ENCODE measurements around the gene BPIFA1.

BPIFA1 gene

GRCh38 chr20:33251496-33251895 is 15.7 kb downstream of the BPIFA1 start:
- no peak overlapping the region for H3K9ac ChIP-seq (ENCODE audit: insufficient read length, low read depth)
- TF ChIP-seq ZNF274 (IDR thresholded peaks at IDR 0.05; ENCODE audit: low read depth, low read length) (no peak), SUZ12 (IDR thresholded peaks at IDR 0.05; ENCODE audit: extremely low read depth, insufficient read depth, insufficient read length) (no peak), YY1 (IDR thresholded peaks at IDR 0.05; ENCODE audit: insufficient read depth, insufficient read length) (no peak)
- no peaks in the 10 kb centered on the region for H3K4me1 ChIP-seq (ENCODE audit: insufficient read depth, insufficient read length)

GRCh38 chr20:33252460-33252859 is 16.7 kb downstream of the BPIFA1 start:
- Histone ChIP-seq H3K27me3 (ENCODE audit: insufficient read depth, insufficient read length) (no peaks in the 10 kb centered on the region), H3K4me3 (ENCODE audit: insufficient read length, low read depth) (no peak overlapping the region), H3K4me1 (ENCODE audit: insufficient read depth, insufficient read length) (no peaks in the 10 kb centered on the region), H3K9me3 (ENCODE audit: insufficient read depth, low read length) (no peaks in the 10 kb centered on the region), H3K36me3 (ENCODE audit: insufficient read depth, insufficient read length, low read length) (no peaks in the 10 kb centered on the region), H3K9ac (ENCODE audit: insufficient read length, low read depth) (no peak overlapping the region)
- DNase-seq (ENCODE audit: low read depth, low spot score), result no peak
- TF ChIP-seq ZNF274 (IDR thresholded peaks at IDR 0.05; ENCODE audit: low read depth, low read length) (no peak), SUZ12 (IDR thresholded peaks at IDR 0.05; ENCODE audit: extremely low read depth, insufficient read depth, insufficient read length) (no peak)

More at GRCh38 chr20:33251496-33251895, 15.7 kb downstream of the BPIFA1 start:
- H3K27me3 ChIP-seq (ENCODE audit: insufficient read depth, insufficient read length), result no peaks in the 10 kb centered on the region
- H3K9me3 ChIP-seq (ENCODE audit: insufficient read depth, low read length), result no peaks in the 10 kb centered on the region
- no peaks in the 10 kb centered on the region for H3K36me3 ChIP-seq (ENCODE audit: insufficient read depth, insufficient read length, low read length)
- no peak overlapping the region for H3K4me3 ChIP-seq (ENCODE audit: insufficient read length, low read depth)
- no peak for DNase-seq (ENCODE audit: low read depth, low spot score)

- no peaks in the 10 kb centered on the region for H3K9me3 ChIP-seq (ENCODE audit: insufficient read depth, low read length)
- no peaks in the 10 kb centered on the region for H3K4me1 ChIP-seq (ENCODE audit: insufficient read depth, insufficient read length)
- H3K4me3 ChIP-seq (ENCODE audit: insufficient read length, low read depth), result no peak overlapping the region
- no peak overlapping the region for H3K9ac ChIP-seq (ENCODE audit: insufficient read length, low read depth)
- H3K36me3 ChIP-seq (ENCODE audit: insufficient read depth, insufficient read length, low read length), result no peaks in the 10 kb centered on the region
- DNase-seq (ENCODE audit: low read depth, low spot score), result no peak
- no peak for TF ChIP-seq SUZ12 (IDR thresholded peaks at IDR 0.05; ENCODE audit: extremely low read depth, insufficient read depth, insufficient read length)
- no peak for TF ChIP-seq ZNF274 (IDR thresholded peaks at IDR 0.05; ENCODE audit: low read depth, low read length)
- TF ChIP-seq YY1 (IDR thresholded peaks at IDR 0.05; ENCODE audit: insufficient read depth, insufficient read length), result no peak
- no peaks in the 10 kb centered on the region for H3K27me3 ChIP-seq (ENCODE audit: insufficient read depth, insufficient read length)
Observed at GRCh38 chr20:33255005-33255404, 19.2 kb downstream of the BPIFA1 start.

GRCh38 chr20:33257237-33257636 is 21.4 kb downstream of the BPIFA1 start:
- H3K36me3 ChIP-seq (ENCODE audit: insufficient read depth, insufficient read length, low read length), result no peaks in the 10 kb centered on the region
- no peaks in the 10 kb centered on the region for H3K27me3 ChIP-seq (ENCODE audit: insufficient read depth, insufficient read length)
- no peak overlapping the region for H3K9ac ChIP-seq (ENCODE audit: insufficient read length, low read depth)
- no peak for DNase-seq (ENCODE audit: low read depth, low spot score)
- no peaks in the 10 kb centered on the region for H3K4me1 ChIP-seq (ENCODE audit: insufficient read depth, insufficient read length)
- H3K9me3 ChIP-seq (ENCODE audit: insufficient read depth, low read length), result no peaks in the 10 kb centered on the region
- no peak overlapping the region for H3K4me3 ChIP-seq (ENCODE audit: insufficient read length, low read depth)
- TF ChIP-seq SUZ12 (IDR thresholded peaks at IDR 0.05; ENCODE audit: extremely low read depth, insufficient read depth, insufficient read length) (no peak), ZNF274 (IDR thresholded peaks at IDR 0.05; ENCODE audit: low read depth, low read length) (no peak), YY1 (IDR thresholded peaks at IDR 0.05; ENCODE audit: insufficient read depth, insufficient read length) (no peak)

GRCh38 chr20:33259371-33259770 is 23.6 kb downstream of the BPIFA1 start:
- Histone ChIP-seq H3K36me3 (ENCODE audit: insufficient read depth, insufficient read length, low read length) (no peaks in the 10 kb centered on the region), H3K4me3 (ENCODE audit: insufficient read length, low read depth) (no peak overlapping the region), H3K9ac (ENCODE audit: insufficient read length, low read depth) (no peak overlapping the region), H3K9me3 (ENCODE audit: insufficient read depth, low read length) (no peaks in the 10 kb centered on the region), H3K27me3 (ENCODE audit: insufficient read depth, insufficient read length) (no peaks in the 10 kb centered on the region), H3K4me1 (ENCODE audit: insufficient read depth, insufficient read length) (no peaks in the 10 kb centered on the region)
- DNase-seq (ENCODE audit: low read depth, low spot score), result no peak
- TF ChIP-seq SUZ12 (IDR thresholded peaks at IDR 0.05; ENCODE audit: extremely low read depth, insufficient read depth, insufficient read length) (no peak), ZNF274 (IDR thresholded peaks at IDR 0.05; ENCODE audit: low read depth, low read length) (no peak), YY1 (IDR thresholded peaks at IDR 0.05; ENCODE audit: insufficient read depth, insufficient read length) (no peak)

- H3K27me3 ChIP-seq (ENCODE audit: insufficient read depth, insufficient read length), result no peaks in the 10 kb centered on the region
- H3K9me3 ChIP-seq (ENCODE audit: insufficient read depth, low read length), result no peaks in the 10 kb centered on the region
- DNase-seq (ENCODE audit: low read depth, low spot score), result no peak
- H3K9ac ChIP-seq (ENCODE audit: insufficient read length, low read depth), result no peak overlapping the region
- H3K4me1 ChIP-seq (ENCODE audit: insufficient read depth, insufficient read length), result no peaks in the 10 kb centered on the region
- no peaks in the 10 kb centered on the region for H3K36me3 ChIP-seq (ENCODE audit: insufficient read depth, insufficient read length, low read length)
- H3K4me3 ChIP-seq (ENCODE audit: insufficient read length, low read depth), result no peak overlapping the region
- TF ChIP-seq SUZ12 (IDR thresholded peaks at IDR 0.05; ENCODE audit: extremely low read depth, insufficient read depth, insufficient read length) (no peak), ZNF274 (IDR thresholded peaks at IDR 0.05; ENCODE audit: low read depth, low read length) (no peak), YY1 (IDR thresholded peaks at IDR 0.05; ENCODE audit: insufficient read depth, insufficient read length) (no peak)
Observed at GRCh38 chr20:33261465-33261864, 25.7 kb downstream of the BPIFA1 start.

- no peaks in the 10 kb centered on the region for H3K27me3 ChIP-seq (ENCODE audit: insufficient read depth, insufficient read length)
- H3K36me3 ChIP-seq (ENCODE audit: insufficient read depth, insufficient read length, low read length), result no peaks in the 10 kb centered on the region
- TF ChIP-seq SUZ12 (IDR thresholded peaks at IDR 0.05; ENCODE audit: extremely low read depth, insufficient read depth, insufficient read length) (no peak), ZNF274 (IDR thresholded peaks at IDR 0.05; ENCODE audit: low read depth, low read length) (no peak), YY1 (IDR thresholded peaks at IDR 0.05; ENCODE audit: insufficient read depth, insufficient read length) (no peak)
- H3K9me3 ChIP-seq (ENCODE audit: insufficient read depth, low read length), result no peaks in the 10 kb centered on the region
- no peak overlapping the region for H3K4me3 ChIP-seq (ENCODE audit: insufficient read length, low read depth)
- peak; percentile 40 for DNase-seq (ENCODE audit: low read depth, low spot score)
- no peak overlapping the region for H3K9ac ChIP-seq (ENCODE audit: insufficient read length, low read depth)
- H3K4me1 ChIP-seq (ENCODE audit: insufficient read depth, insufficient read length), result no peaks in the 10 kb centered on the region
Observed at GRCh38 chr20:33262658-33263065, 26.9 kb downstream of the BPIFA1 start.

GRCh38 chr20:33263784-33264183 is 28.0 kb downstream of the BPIFA1 start:
- no peaks in the 10 kb centered on the region for H3K27me3 ChIP-seq (ENCODE audit: insufficient read depth, insufficient read length)
- TF ChIP-seq ZNF274 (IDR thresholded peaks at IDR 0.05; ENCODE audit: low read depth, low read length) (no peak), YY1 (IDR thresholded peaks at IDR 0.05; ENCODE audit: insufficient read depth, insufficient read length) (no peak), SUZ12 (IDR thresholded peaks at IDR 0.05; ENCODE audit: extremely low read depth, insufficient read depth, insufficient read length) (no peak)
- H3K9me3 ChIP-seq (ENCODE audit: insufficient read depth, low read length), result no peaks in the 10 kb centered on the region
- H3K36me3 ChIP-seq (ENCODE audit: insufficient read depth, insufficient read length, low read length), result no peaks in the 10 kb centered on the region
- H3K9ac ChIP-seq (ENCODE audit: insufficient read length, low read depth), result no peak overlapping the region
- no peaks in the 10 kb centered on the region for H3K4me1 ChIP-seq (ENCODE audit: insufficient read depth, insufficient read length)
- H3K4me3 ChIP-seq (ENCODE audit: insufficient read length, low read depth), result no peak overlapping the region
- DNase-seq (ENCODE audit: low read depth, low spot score), result no peak

Data from NT2/D1 (cell line).